H54 (cell line): Measurements from ENCODE around the gene PROX1.
A peak's percentile ranks its signal among the peaks of the same experiment; 100 is the strongest.

Experiments used
- DNase-seq: peaks from one replicate; pipeline ENCODE4 v3.0.0; 2011; ENCODE audit warnings: low spot score, mixed read lengths; ENCODE audit not compliant: insufficient read length
- FAIRE-seq: peaks from 3 replicates; lab custom pipeline; 2011; peaks lifted over from hg19 to GRCh38; lab: Jason Lieb, UNC
- POLR2A ChIP-seq: IDR thresholded peaks from 2 replicates; pipeline ENCODE4 v1.6.1; 2011; ENCODE audit warnings: low read depth, mild to moderate bottlenecking, low read length

Gene PROX1

DNA sequence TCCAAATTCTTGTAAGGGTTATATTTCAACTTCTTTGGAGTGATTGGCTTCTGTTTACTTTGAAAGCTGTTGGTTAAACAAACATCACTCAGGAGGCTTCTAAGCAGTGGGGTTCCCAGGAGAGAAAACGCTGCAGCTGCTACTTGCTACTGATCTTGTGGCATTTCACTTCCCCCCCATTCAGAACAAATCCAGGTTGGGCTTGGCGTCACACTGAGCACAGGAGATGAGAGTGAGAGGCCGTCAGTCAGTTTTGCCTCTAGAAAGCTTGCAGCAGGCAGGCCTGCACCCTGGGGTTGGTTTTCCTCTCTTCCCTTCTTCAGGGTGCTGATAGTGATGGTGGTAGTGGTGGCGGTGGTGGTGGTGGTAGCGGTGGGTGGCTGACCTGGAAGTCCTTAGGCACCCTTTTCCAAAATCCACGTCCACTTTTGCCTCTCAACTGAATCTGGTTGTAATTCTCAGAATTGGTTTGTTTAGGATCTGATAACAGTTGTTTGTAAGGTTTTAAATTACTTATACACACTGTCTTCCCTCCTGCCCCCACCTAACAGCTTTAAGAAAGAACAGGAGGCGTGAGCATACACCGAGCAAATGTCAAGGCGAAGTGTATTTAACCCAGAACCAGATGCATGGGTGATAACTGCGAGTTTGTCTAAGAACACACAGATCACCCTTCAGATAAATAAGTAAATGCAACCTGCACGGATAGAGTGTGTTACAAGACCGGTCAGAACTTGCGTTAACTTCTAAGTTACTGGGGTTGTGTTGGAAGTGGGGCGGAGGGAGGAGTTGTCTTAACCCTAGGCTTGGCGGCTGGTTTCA lies 3.2 kb upstream of the PROX1 start:
- no peak for TF ChIP-seq POLR2A
- FAIRE-seq: no peak
- DNase-seq: no peak

DNA sequence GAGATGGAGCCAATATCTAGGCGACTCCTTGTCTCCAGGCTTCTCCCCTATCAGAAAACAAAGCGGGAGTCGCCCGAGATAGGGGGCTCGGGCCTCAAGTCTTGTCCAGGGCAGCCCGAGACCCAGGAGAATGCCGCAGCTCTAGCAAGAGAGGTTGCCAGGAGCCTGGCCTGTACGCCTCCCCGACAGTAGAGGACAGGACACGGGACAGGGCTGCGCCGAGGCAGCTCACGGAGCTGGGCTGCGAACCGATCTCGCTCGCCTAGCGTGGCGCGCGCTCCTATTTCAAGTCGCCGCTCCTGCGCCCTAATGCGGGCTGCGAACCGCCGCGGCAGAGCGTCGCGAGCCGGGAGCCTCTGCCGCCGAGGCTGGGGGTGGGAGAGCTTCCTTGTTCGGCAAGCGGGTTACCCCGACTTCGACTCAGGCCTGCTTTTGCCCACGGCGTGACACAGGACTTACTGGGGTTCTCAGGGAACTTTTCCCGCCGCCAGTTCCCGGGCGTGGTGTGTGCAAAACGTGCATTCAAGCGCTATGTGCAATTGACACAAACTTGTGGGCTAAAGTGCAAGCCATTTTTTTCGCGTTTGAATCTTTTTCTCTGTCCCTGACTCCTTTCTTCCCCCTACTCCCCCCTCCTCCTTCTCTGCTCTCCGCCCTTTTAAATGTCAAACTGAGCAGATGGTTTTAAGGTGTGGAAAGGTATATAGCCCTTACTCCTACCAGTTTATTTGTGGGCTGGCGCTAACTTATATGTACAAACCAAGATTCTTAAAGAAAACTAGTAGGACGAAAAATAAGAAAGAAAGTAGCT lies 2.4 kb upstream of the PROX1 start:
- FAIRE-seq (no peak), DNase-seq (no peak)
- no peak for TF ChIP-seq POLR2A

DNA sequence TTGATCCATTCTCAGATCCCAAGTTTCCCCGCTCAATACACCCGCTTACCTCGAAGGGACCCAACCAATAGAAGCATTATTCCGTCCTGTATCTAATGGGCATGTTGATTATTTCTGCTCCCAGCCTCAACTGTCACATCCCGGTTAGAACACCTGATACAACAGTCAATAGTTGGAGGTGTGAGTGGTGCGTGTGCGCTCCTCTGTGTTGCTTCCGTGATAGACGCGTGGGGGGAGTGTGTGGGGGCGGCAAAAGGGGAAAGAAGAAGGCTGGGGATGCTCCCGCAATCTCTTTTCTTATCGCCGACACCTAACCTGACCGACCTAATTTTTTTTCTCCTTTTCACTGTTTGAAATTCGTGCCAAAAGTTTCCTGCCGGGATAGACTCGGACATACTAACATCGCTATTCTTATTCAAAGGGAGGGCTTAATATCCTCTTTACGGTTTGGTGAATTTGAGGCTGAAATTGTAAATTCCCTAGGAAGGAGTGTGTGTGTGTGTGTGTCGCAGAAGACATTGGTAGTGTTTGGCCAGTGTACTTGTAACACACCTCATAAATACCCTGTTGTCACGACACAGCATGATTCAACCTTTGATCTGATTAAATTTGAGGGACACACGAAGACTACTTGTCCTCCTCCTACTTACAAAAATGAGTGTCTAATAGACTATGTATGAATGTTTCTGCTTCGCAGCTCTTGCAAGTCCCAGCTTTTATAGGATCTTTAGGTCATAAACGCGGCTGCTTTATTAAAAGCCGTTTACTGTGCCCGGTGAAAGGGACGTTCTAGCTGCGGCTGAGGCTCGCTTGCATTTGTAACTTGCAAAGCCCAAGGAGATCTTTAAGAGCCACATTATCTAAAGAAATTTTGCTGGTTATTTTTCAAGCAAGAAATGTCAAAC lies 1.5 kb upstream of the PROX1 start:
- TF ChIP-seq POLR2A: no peak
- no peak for FAIRE-seq
- no peak for DNase-seq

DNA sequence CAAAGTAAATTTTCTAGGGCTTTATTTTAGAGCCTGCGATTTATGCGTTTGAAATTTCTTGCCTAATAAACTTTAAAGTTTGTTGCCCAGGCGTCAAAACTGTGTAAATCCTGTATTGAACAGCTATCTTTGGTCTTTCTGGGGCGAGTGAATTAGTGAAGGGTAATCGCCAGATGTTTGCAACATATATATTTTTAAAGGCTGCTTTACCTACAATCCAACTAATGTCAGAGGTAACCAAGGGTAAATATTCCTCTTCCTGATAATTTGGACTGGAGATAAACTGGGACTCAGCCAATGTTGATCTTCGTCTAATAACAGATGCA lies 885 bp upstream of the PROX1 start:
- no peak for TF ChIP-seq POLR2A
- DNase-seq (no peak), FAIRE-seq (no peak)

DNA sequence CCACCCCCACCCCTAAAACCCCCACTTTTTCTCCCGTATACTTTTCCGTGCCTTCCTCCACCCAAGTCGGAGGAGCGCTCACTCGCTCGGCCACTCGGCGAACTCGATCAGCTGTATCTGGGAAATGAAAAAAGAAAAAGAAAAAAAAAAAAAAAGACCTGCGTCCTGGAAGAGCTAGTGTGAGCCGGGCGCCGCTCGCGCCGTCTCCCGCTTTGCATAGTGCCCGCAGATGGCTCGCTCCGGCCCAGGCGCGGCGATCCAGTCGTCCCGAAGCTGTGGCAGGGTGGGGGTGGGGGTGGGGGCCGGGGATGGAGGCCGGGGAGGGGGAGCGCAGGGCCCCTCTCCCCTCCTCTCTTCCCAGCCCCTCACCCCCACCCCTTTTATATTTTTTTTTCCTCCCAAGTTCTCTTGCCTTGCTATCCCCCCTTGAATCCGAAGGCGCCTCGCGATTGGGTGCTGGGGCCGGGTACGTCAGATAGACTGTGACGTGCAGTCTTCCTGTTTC lies 299 bp upstream of the PROX1 start:
- FAIRE-seq: no peak
- TF ChIP-seq POLR2A: no peak
- DNase-seq: peak; percentile 45

DNA sequence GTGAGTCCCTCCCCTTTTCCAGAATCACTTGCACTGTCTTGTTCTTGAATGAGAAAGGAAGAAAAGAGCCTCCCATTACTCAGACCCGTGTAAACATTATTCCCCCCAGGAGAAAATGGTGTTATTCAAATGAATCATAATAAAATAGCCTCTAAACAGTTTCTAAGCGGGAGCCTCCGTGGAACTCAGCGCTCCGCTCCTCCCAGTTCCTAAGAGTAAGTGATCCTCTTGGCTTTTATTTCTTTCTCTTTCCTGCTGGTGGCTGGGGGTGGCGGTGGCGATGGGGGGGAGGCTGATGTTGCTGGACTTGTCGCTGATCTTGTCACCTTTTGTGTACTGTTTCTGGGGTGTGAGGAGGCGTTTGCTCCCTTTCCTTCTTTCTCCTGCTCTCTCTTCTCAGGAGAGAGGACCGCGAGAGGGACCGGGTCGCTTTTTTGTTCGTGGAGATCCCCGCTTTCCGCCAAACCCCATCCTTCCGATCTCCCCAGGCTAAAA lies 781 bp downstream of the PROX1 start:
- FAIRE-seq (no peak), DNase-seq (no peak)
- TF ChIP-seq POLR2A: no peak

DNA sequence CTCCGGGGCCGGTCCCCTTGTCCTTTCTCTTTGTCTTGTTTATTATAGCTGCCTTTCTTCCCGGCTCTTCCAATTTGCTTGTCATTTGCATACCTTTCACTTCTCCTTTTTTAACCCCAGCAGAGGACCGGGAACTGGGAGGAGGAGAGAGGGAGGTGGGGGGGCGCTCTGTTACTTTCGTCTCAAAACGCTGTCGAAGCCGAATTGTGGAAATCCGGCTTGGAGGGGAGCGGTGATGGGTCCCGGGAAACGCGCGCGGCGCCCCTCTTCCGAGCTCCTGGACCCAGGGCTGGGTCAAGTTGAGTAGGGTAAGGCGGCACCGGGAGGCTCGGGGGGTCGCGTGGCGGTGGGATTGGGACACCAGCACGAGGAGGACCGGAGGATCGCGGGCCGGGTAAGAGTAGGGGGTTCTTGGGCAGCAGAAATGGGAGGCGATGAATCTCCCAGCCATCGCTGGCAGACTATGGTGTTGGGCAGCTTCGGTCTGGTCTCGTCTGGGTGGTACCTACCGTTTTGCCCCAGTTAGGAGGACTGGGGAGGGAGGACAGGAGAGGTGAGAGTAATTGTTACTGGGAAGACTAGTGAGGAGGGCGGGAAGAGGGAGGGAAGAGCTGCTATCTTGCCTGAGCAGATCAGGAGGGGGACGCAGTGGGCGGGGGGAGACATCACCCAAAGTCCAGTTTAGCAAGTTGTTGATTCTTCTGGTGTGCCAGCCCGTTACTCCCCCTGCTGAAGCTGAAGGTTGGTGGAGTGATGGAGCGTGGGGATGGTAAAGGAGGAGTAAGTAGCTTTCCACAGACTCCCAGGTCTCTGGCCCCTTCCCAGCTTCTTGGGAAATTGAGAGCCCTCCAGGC lies 1.5 kb downstream of the PROX1 start:
- FAIRE-seq: no peak
- DNase-seq: no peak
- no peak for TF ChIP-seq POLR2A

DNA sequence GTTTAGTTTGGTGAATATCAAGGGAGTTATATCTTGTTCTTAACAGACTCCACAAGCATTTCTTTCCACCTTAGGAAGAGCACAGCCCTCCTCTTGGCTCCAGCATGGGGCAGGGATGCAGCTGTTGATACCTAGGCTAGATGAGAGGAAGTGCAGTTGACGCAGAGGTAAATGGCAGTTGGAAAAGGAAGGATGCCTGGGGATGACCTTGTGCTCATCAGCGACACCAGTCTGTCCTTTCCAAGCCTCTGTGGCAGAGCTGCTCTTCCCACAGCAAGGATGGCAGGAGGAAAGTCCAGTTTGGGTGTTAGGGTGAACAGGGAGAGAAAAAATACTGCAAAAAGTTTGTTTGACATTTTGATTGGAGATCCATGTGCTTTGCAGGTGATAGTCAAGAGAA lies 6.2 kb downstream of the PROX1 start:
- FAIRE-seq: no peak
- no peak for DNase-seq
- no peak for TF ChIP-seq POLR2A

DNA sequence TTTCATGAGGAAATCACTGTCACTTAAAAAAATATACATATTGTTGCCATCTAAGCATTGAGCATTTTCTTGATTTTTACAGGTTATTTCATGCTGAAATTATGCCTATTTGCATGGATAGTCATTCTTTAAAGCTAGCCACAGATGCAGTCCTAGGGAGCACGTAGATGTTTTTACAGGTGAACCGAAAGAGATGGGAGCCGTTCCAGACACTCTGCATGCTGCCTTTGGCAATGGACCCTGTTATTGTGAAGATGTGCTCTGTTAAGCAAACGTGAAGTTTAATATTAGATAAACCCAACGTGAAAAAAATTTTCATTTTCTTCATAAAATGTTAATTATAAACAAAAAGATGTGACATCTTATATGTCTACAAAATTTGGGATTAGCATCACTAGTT lies 7.1 kb downstream of the PROX1 start:
- TF ChIP-seq POLR2A: no peak
- DNase-seq: no peak
- no peak for FAIRE-seq

DNA sequence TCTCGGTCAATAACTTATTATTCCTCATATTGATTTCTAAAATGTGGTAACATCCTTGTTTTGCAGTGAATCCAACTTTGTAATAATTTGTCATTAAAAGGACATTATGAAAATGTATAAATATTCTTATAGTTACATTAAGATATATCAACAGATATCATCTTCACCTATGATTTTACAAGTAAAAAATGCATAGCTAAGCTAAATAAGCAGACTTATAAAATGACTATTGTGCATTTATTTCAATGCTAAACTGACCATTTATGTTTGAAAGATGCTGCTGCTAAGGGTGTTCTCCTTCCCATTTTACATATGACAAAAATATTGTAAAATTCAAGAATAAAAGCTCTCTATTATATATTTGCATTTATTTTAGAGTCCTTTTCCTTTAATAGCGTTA lies 7.8 kb downstream of the PROX1 start:
- FAIRE-seq: no peak
- no peak for TF ChIP-seq POLR2A

DNA sequence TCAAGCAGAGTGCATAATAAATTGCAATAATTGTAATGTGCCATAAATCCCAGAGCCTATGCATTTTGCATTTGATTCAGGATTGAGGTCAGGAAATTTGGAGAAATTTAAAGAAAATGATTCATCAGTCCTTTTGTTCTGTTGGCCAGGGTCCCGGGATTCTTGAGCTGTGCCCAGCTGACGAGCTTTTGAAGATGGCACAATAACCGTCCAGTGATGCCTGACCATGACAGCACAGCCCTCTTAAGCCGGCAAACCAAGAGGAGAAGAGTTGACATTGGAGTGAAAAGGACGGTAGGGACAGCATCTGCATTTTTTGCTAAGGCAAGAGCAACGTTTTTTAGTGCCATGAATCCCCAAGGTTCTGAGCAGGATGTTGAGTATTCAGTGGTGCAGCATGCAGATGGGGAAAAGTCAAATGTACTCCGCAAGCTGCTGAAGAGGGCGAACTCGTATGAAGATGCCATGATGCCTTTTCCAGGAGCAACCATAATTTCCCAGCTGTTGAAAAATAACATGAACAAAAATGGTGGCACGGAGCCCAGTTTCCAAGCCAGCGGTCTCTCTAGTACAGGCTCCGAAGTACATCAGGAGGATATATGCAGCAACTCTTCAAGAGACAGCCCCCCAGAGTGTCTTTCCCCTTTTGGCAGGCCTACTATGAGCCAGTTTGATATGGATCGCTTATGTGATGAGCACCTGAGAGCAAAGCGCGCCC lies 8.7 kb downstream of the PROX1 start:
- no peak for DNase-seq
- FAIRE-seq: no peak
- TF ChIP-seq POLR2A: no peak

More for the DNA sequence above, 7.8 kb downstream of the PROX1 start:
- no peak for DNase-seq
